Astrocyte (in vitro differentiated cells and primary cell): ENCODE results near the gene ZNF30. TPM values are rescaled to one million over a fixed set of nuclear protein-coding genes. Genes with fewer than 3 reads are reported as not detected.
"Not testable (repeated sequence)": the region's sequence is repeated elsewhere in the genome, so short reads cannot be mapped to it uniquely, and the experiment has no call there.

Experiments used
- DNase-seq: peaks from one replicate; pipeline ENCODE4 v3.0.0-alpha.2; 2010; ENCODE audit warnings: low read depth
- FAIRE-seq: peaks from 2 replicates; lab custom pipeline; 2011; peaks lifted over from hg19 to GRCh38; lab: Jason Lieb, UNC
- H2AFZ ChIP-seq: 2 replicates; pipeline ENCODE4 v1.6.0; 2012; ENCODE audit warnings: low read depth, low read length, inconsistent platforms
- H3K27ac ChIP-seq: 2 replicates; pipeline ENCODE4 v1.5.1; 2011; ENCODE audit warnings: low read depth, low read length, inconsistent platforms
- H3K27me3 ChIP-seq: 2 replicates; pipeline ENCODE4 v1.6.0; 2011; ENCODE audit warnings: low read length, inconsistent platforms; ENCODE audit not compliant: insufficient read depth
- H3K36me3 ChIP-seq: 2 replicates; pipeline ENCODE4 v1.5.1; 2011; ENCODE audit warnings: low read length, inconsistent platforms; ENCODE audit not compliant: insufficient read depth
- H3K4me1 ChIP-seq: 2 replicates; pipeline ENCODE4 v1.5.1; 2011; ENCODE audit warnings: low read length, inconsistent platforms; ENCODE audit not compliant: insufficient read depth
- H3K4me2 ChIP-seq: 2 replicates; pipeline ENCODE4 v1.6.0; 2012; ENCODE audit warnings: low read length, inconsistent platforms
- H3K4me3 ChIP-seq: 2 replicates; pipeline ENCODE4 v1.5.1; 2011; ENCODE audit warnings: low read depth, mild to moderate bottlenecking, low read length, inconsistent platforms; ENCODE audit not compliant: insufficient read depth
- H3K79me2 ChIP-seq: 2 replicates; pipeline ENCODE4 v1.6.0; 2012; ENCODE audit warnings: mild to moderate bottlenecking, low read length, inconsistent platforms; ENCODE audit not compliant: insufficient read depth
- H3K9ac ChIP-seq: 2 replicates; pipeline ENCODE4 v1.6.0; 2012; ENCODE audit warnings: mild to moderate bottlenecking, low read length, inconsistent platforms
- H3K9me3 ChIP-seq: 2 replicates; pipeline ENCODE4 v1.5.1; 2012; ENCODE audit warnings: low read depth, mild to moderate bottlenecking, low read length, inconsistent platforms; ENCODE audit not compliant: insufficient read depth
- H4K20me1 ChIP-seq: 2 replicates; pipeline ENCODE4 v1.6.0; 2012; ENCODE audit warnings: low read length, inconsistent platforms; ENCODE audit not compliant: insufficient read depth
- H3K27ac Mint-ChIP-seq: one replicate; pipeline ENCODE4 v1.8.0; 2021; ENCODE audit warnings: mild to moderate bottlenecking, mixed read lengths; ENCODE audit not compliant: unreplicated experiment
- H3K27me3 Mint-ChIP-seq: one replicate; pipeline ENCODE4 v1.8.0; 2021; ENCODE audit warnings: low read depth, mixed read lengths; ENCODE audit not compliant: unreplicated experiment
- H3K36me3 Mint-ChIP-seq: one replicate; pipeline ENCODE4 v1.8.0; 2021; ENCODE audit warnings: low read depth, mixed read lengths; ENCODE audit not compliant: unreplicated experiment
- H3K4me1 Mint-ChIP-seq: one replicate; pipeline ENCODE4 v1.8.0; 2021; ENCODE audit warnings: low read depth, mixed read lengths; ENCODE audit not compliant: unreplicated experiment
- H3K4me3 Mint-ChIP-seq: one replicate; pipeline ENCODE4 v1.8.0; 2021; ENCODE audit warnings: mild to moderate bottlenecking, moderate library complexity, mixed read lengths; ENCODE audit not compliant: unreplicated experiment
- H3K9me3 Mint-ChIP-seq: one replicate; pipeline ENCODE4 v1.8.0; 2021; ENCODE audit warnings: mild to moderate bottlenecking, mixed read lengths; ENCODE audit not compliant: unreplicated experiment
- CTCF ChIP-seq: IDR thresholded peaks from 2 replicates; pipeline ENCODE4 v1.5.1; 2011; ENCODE audit warnings: low read depth, mild to moderate bottlenecking, inconsistent platforms, low read length, moderate library complexity; ENCODE audit not compliant: insufficient read depth
- EZH2 ChIP-seq: IDR thresholded peaks from 2 replicates; pipeline ENCODE4 v1.6.1; 2012; ENCODE audit warnings: mild to moderate bottlenecking, low read length, inconsistent platforms; ENCODE audit not compliant: insufficient read depth
- total RNA-seq: library from RNA; stranded (reverse); gene quantifications from 2 replicates; pipeline ENCODE4 v1.2.1, GENCODE V29; 2021

The ZNF30 gene
- total RNA-seq, 1 donor from 2014 or later, result 4.0 TPM

- H3K27me3 Mint-ChIP-seq, result no peaks in the 10 kb centered on the region
- H2AFZ ChIP-seq, result peak within 1 kb of the TSS; percentile 93
- peaks cover 24% of the 10 kb centered on the region for H3K4me1 Mint-ChIP-seq
- FAIRE-seq (no peak), DNase-seq (peak; percentile 19)
- peaks cover 22% of the 10 kb centered on the region for H3K9me3 Mint-ChIP-seq
- H3K36me3 Mint-ChIP-seq, result peaks cover 20% of the 10 kb centered on the region
- H3K27me3 ChIP-seq, result no peaks in the 10 kb centered on the region
- TF ChIP-seq EZH2, result no peak
- no peak for TF ChIP-seq CTCF
- H3K27ac ChIP-seq, result no peak within 1 kb of the TSS
- H3K4me2 ChIP-seq, result peak within 1 kb of the TSS; percentile 87
- peaks cover 16% of the 10 kb centered on the region for H4K20me1 ChIP-seq
- peak within 1 kb of the TSS; percentile 58 for H3K27ac Mint-ChIP-seq
- peaks cover 20% of the 10 kb centered on the region for H3K9me3 ChIP-seq
- H3K36me3 ChIP-seq, result peaks cover 5% of the 10 kb centered on the region
- H3K4me1 ChIP-seq, result peaks cover 31% of the 10 kb centered on the region
- peaks cover 21% of the 10 kb centered on the region for H3K79me2 ChIP-seq
- peak within 1 kb of the TSS; percentile 67 for H3K4me3 ChIP-seq
- H3K4me3 Mint-ChIP-seq, result peak within 1 kb of the TSS; percentile 98
- H3K9ac ChIP-seq, result peak within 1 kb of the TSS; percentile 72
These were observed 37.1 kb downstream of the ZNF30 start, which contains the start of gene ZNF792 for GRCh38 chr19:34963573-34964406. ZNF792 (minus strand) TSS chr19:34964229; CDS start chr19:34963662, 567 bp downstream.

GRCh38 chr19:34964598-34964997 lies 37.9 kb downstream of the ZNF30 start:
- Histone ChIP-seq H3K4me1 (peaks cover 31% of the 10 kb centered on the region), H2AFZ (no peak overlapping the region), H3K9ac (no peak overlapping the region), H3K36me3 (no peaks in the 10 kb centered on the region), H3K27ac (no peak overlapping the region), H3K4me2 (peak overlapping the region; percentile 87), H3K27me3 (no peaks in the 10 kb centered on the region), H3K9me3 (peaks cover 12% of the 10 kb centered on the region), H4K20me1 (peaks cover 16% of the 10 kb centered on the region), H3K79me2 (peaks cover 21% of the 10 kb centered on the region), H3K4me3 (no peak overlapping the region)
- Mint-ChIP-seq H3K4me3 (peak overlapping the region; percentile 80), H3K9me3 (peaks cover 14% of the 10 kb centered on the region), H3K27me3 (no peaks in the 10 kb centered on the region), H3K27ac (no peak overlapping the region), H3K36me3 (peaks cover 13% of the 10 kb centered on the region), H3K4me1 (peaks cover 24% of the 10 kb centered on the region)
- no peak for TF ChIP-seq EZH2
- no peak for TF ChIP-seq CTCF
- no peak for DNase-seq
- FAIRE-seq, result no peak

- H3K27ac ChIP-seq, H3K27me3 Mint-ChIP-seq, H3K36me3 Mint-ChIP-seq, H3K9ac ChIP-seq, H3K9me3 ChIP-seq, H3K36me3 ChIP-seq, H2AFZ ChIP-seq, H3K27me3 ChIP-seq, H3K4me3 ChIP-seq, H3K27ac Mint-ChIP-seq, FAIRE-seq, DNase-seq, H3K4me2 ChIP-seq: not testable (repeated sequence)
- peaks cover 21% of the 10 kb centered on the region for H3K4me1 Mint-ChIP-seq
- H3K9me3 Mint-ChIP-seq, result peaks cover 13% of the 10 kb centered on the region
- peak overlapping the region; percentile 40 for H3K4me3 Mint-ChIP-seq
- H4K20me1 ChIP-seq, result peaks cover 16% of the 10 kb centered on the region
- H3K79me2 ChIP-seq, result peaks cover 21% of the 10 kb centered on the region
- peaks cover 24% of the 10 kb centered on the region for H3K4me1 ChIP-seq
These were observed 38.8 kb downstream of the ZNF30 start for GRCh38 chr19:34965505-34965904.
